GM06990 (cell line): Measurements from ENCODE around the gene TSPAN16.
"Not testable (repeated sequence)": the region's sequence is repeated elsewhere in the genome, so short reads cannot be mapped to it uniquely, and the experiment has no call there.

Experiments used
- DNase-seq: peaks from one replicate; pipeline ENCODE4 v3.0.0-alpha.2; 2011; ENCODE audit not compliant: insufficient read length; ENCODE audit errors: extremely low read depth
- H3K27me3 ChIP-seq: replicated peaks from 2 replicates; pipeline ENCODE4 v1.6.0; 2011; ENCODE audit warnings: low read length; ENCODE audit not compliant: control insufficient read depth, insufficient read depth
- H3K36me3 ChIP-seq: 2 replicates; pipeline ENCODE4 v1.5.1; 2011; ENCODE audit warnings: low read length; ENCODE audit not compliant: control insufficient read depth, insufficient read depth
- H3K4me3 ChIP-seq: replicated peaks from 2 replicates; pipeline ENCODE4 v1.5.1; 2011; ENCODE audit warnings: low read depth, mild to moderate bottlenecking, control low read depth, low read length
- CTCF ChIP-seq: IDR thresholded peaks from 2 replicates; pipeline ENCODE4 v1.5.1; 2011; ENCODE audit warnings: low read length, control low read depth, mild to moderate bottlenecking, inconsistent platforms; ENCODE audit not compliant: insufficient read depth, poor library complexity, severe bottlenecking

Gene TSPAN16

DNA sequence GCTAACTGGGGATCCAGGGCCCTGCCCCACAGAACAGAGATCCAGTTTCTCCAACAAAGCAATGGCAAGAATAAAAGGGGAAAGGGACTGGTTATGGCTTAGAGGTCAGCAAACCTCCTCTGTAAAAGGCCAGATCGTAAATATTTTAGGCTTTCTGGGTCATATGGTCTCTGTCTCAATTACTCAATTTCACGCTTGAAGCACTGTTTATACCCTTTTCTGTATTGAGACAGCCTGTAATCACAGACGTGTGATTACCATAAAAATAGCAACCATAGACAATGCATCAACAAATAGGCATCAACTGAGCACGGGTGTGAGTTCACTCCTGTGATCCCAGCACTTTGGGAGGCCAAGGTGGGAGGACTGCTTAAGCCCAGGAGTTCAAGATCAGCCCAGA lies 34.2 kb downstream of the TSPAN16 start:
- Histone ChIP-seq H3K4me3 (no peak overlapping the region), H3K36me3 (peaks cover 2% of the 10 kb centered on the region)
- DNase-seq = no peak

GRCh38 chr19:11331502-11331901 lies 35.5 kb downstream of the TSPAN16 start:
- H3K4me3 ChIP-seq = no peak overlapping the region
- DNase-seq = no peak
- no peaks in the 10 kb centered on the region for H3K27me3 ChIP-seq
- TF ChIP-seq CTCF = no peak
- H3K36me3 ChIP-seq = peaks cover 7% of the 10 kb centered on the region

More for the DNA sequence above, 34.2 kb downstream of the TSPAN16 start:
- TF ChIP-seq CTCF = no peak
- H3K27me3 ChIP-seq = no peaks in the 10 kb centered on the region

- no peak overlapping the region for H3K4me3 ChIP-seq
- H3K36me3 ChIP-seq = peaks cover 7% of the 10 kb centered on the region
- no peak for DNase-seq
- no peaks in the 10 kb centered on the region for H3K27me3 ChIP-seq
- TF ChIP-seq CTCF = no peak
These were observed 36.9 kb downstream of the TSPAN16 start for GRCh38 chr19:11332822-11333221.

GRCh38 chr19:11333838-11334237 lies 37.9 kb downstream of the TSPAN16 start:
- H3K27me3 ChIP-seq, H3K4me3 ChIP-seq, DNase-seq, H3K36me3 ChIP-seq: not testable (repeated sequence)

DNA sequence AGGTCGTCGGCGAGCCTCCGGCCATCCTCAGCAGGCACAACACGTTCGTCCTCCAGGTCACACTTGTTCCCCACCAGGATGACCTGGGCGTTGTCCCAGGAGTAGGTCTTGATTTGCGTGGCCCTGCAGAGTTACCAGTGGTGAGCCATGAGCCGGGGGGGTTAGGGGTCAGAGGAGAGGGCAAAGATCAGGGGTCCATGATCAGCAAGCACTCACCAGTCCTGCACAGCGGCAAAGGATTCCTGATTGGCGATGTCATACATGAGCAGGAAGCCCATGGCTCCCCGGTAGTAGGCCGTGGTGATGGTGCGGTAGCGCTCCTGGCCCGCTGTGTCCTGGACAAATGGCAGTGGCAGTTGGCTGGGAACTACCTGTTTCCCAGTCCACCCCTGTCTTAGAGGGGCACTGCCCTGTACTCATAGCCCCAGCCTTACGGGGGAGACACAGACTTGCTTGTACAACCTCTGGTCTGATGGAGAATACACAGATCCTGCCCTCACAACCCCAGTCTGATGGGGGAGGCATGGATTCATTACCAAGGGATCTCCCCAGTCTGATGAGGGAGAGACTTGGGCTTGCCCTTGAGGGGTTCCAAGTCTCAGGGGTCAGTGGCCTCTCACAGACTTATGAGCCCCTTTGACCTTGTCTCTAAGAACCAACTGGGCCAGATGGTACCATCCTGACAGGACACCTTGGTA lies 39.6 kb downstream of the TSPAN16 start:
- no peak for DNase-seq
- TF ChIP-seq CTCF = no peak
- Histone ChIP-seq H3K4me3 (no peak overlapping the region), H3K36me3 (peaks cover 7% of the 10 kb centered on the region), H3K27me3 (no peaks in the 10 kb centered on the region)

DNA sequence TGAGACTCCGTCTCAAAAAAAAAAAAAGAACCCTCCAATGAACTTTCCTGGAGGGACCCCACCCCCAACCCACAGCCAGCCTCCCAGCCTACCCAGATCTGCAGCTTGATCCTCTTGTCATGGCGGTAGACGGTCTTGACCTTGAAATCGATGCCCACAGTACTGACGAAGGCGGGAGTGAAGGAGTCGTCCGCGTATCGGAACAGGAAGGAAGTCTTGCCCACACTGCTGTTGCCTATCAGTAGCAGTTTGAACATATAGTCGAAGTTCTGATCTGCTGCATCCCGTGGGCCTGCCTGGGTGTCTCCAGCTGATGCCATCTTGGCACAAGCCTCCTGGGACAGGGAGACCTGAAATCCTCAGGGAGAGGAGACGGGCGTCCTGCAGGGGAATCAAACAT lies 41.1 kb downstream of the TSPAN16 start:
- Histone ChIP-seq H3K36me3 (peaks cover 9% of the 10 kb centered on the region), H3K4me3 (no peak overlapping the region), H3K27me3 (no peaks in the 10 kb centered on the region)
- DNase-seq = no peak
- TF ChIP-seq CTCF = no peak
